ENCODE data around the gene SIVA1. TPM values are rescaled to one million over a fixed set of nuclear protein-coding genes. Genes with fewer than 3 reads are reported as not detected.

Gene SIVA1
- total and polyA plus RNA-seq, 2 of the 8 experiments (the other 6 are each of a cell fraction or from before 2014, with no cell fraction given) = 123 to 589 TPM

DNA sequence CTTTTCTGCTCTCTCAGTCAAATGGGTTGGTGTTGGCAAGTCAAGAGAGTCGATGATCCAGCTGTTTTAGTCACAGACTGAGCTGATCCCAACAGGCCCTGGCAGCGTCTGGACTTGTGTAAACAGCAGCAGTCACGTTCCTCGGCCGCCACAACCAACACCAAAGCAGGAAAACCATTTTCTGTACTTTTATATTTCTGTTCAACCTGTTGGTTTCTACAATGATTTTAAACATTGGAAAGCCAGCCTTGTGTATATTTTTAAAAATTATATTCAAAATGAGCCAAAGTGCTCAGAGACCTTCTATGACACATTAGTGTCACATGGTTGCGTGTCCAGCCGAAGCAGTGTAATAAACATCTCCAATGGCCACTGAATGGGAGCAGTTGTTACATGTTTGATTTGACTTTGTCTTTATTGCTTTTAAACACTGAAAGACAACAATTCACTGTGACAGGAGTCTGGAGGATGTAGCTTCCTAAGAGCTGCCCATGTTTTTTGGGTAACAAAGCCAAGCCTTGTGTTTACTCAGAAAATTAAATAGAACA is 5.9 kb upstream of the SIVA1 start:
- no peak overlapping the region for H3K56ac ChIP-seq (replicated peaks; ENCODE audit: insufficient read length, low read depth, low read length)
- no peak for DNase-seq (ENCODE audit: low read depth in 1 of 2, low spot score in 2 of 2)
- ChIA-PET CTCF (ENCODE audit: partially characterized antibody) (interaction anchor here (0.8 kb wide), 1 partner anchor 24 kb away, joined by 3 read pairs; no protein-coding TSS in a partner anchor), POLR2A (ENCODE audit: partially characterized antibody) (interaction anchor here (1.8 kb wide), 1 partner anchor 10 kb away, joined by 6 read pairs; no protein-coding TSS in a partner anchor)
- H3K4me3 ChIP-seq (ENCODE audit: extremely low read depth in 1 of 4, insufficient read depth in 2 of 4, low read depth in 3 of 4, low read length in 4 of 4) = no peak overlapping the region
- H3K9ac ChIP-seq (replicated peaks in 1 of 4; ENCODE audit: extremely low read depth in 1 of 4, low read depth in 3 of 4, low read length in 3 of 4) = no peak overlapping the region
- H2BK12ac ChIP-seq (ENCODE audit: low read depth, low read length) = no peak overlapping the region
- H4K8ac ChIP-seq (ENCODE audit: extremely low read depth, insufficient read depth, low read length) = no peak overlapping the region
- no peaks in the 10 kb centered on the region for H3K79me2 ChIP-seq (ENCODE audit: control insufficient read depth in 1 of 2, insufficient read depth in 2 of 2, low read length in 2 of 2)
- no peak overlapping the region for H3K23ac ChIP-seq (ENCODE audit: insufficient read length)
- H2AFZ ChIP-seq (ENCODE audit: low read length) = no peak overlapping the region
- H3K23me2 ChIP-seq (ENCODE audit: low read depth, low read length) = no peaks in the 10 kb centered on the region
- no peak overlapping the region for H3K4me2 ChIP-seq (ENCODE audit: insufficient read depth in 1 of 2, low read depth in 2 of 2, low read length in 2 of 2)
- no peak overlapping the region for H3K14ac ChIP-seq (ENCODE audit: insufficient read length)
- no peak overlapping the region for H3K4ac ChIP-seq (replicated peaks; ENCODE audit: insufficient read length, low read depth, low read length)
- H3K9me3 ChIP-seq (ENCODE audit: insufficient read depth in 2 of 2, low read depth in 1 of 2, low read length in 1 of 2) = peaks cover 9 to 23% of the 10 kb centered on the region in 2 experiments
- H3K79me1 ChIP-seq (ENCODE audit: low read depth, low read length) = no peaks in the 10 kb centered on the region
- no peak for FAIRE-seq
- 87% methylated on average over 7 of the region's 7 CpGs; no CpG with 5 or more reads in 1 of the 2 experiments for WGBS, 2 experiments (ENCODE audit: extremely low coverage in 1 of 2, insufficient coverage in 1 of 2, insufficient read length in 1 of 2, insufficient replicate concordance in 2 of 2, low coverage in 1 of 2, low lambda C conversion rate in 2 of 2, missing lambda C conversion rate in 1 of 2)
- H2BK20ac ChIP-seq (ENCODE audit: low read length) = no peak overlapping the region
- no peak overlapping the region for H4K91ac ChIP-seq (replicated peaks; ENCODE audit: insufficient read length, low read length)
- no peak overlapping the region for H2AK5ac ChIP-seq (ENCODE audit: low read depth, low read length)
- peaks cover 0 to 8% (median 0%) of the 10 kb centered on the region in 4 experiments; a peak in 1 of 8 replicates for H3K36me3 ChIP-seq (ENCODE audit: control insufficient read depth in 2 of 4, insufficient read depth in 4 of 4, low read length in 3 of 4)
- peaks cover 0 to 4% (median under 1%) of the 10 kb centered on the region in 4 experiments; a peak in 2 of 7 replicates for H3K4me1 ChIP-seq (replicated peaks in 1 of 4; ENCODE audit: control insufficient read depth in 3 of 4, insufficient read depth in 4 of 4, low read length in 3 of 4)
- H3K27me3 ChIP-seq (replicated peaks in 1 of 4; ENCODE audit: control insufficient read depth in 3 of 4, extremely low read depth in 1 of 4, insufficient read depth in 3 of 4, low read length in 3 of 4) = peaks cover 0 to 2% (median 0%) of the 10 kb centered on the region in 4 experiments; a peak in 1 of 7 replicates
- H2BK5ac ChIP-seq (ENCODE audit: low read depth, low read length) = no peak overlapping the region
- no peak overlapping the region for H3K27ac ChIP-seq (ENCODE audit: low read depth, low read length)
- no peak overlapping the region for H2BK15ac ChIP-seq (ENCODE audit: low read length)
- peaks cover 0 to 3% of the 10 kb centered on the region in 2 experiments for H4K20me1 ChIP-seq (replicated peaks in 1 of 2; ENCODE audit: control insufficient read depth in 1 of 2, insufficient read depth in 2 of 2, low read length in 2 of 2)
- no peak overlapping the region for H2BK120ac ChIP-seq (replicated peaks; ENCODE audit: low read depth, low read length)
- no peak overlapping the region for H4K5ac ChIP-seq (ENCODE audit: insufficient read length, low read depth, low read length)
- no peak overlapping the region for H3K18ac ChIP-seq (ENCODE audit: extremely low read depth, low read length)
- TF ChIP-seq, protein P1, sequence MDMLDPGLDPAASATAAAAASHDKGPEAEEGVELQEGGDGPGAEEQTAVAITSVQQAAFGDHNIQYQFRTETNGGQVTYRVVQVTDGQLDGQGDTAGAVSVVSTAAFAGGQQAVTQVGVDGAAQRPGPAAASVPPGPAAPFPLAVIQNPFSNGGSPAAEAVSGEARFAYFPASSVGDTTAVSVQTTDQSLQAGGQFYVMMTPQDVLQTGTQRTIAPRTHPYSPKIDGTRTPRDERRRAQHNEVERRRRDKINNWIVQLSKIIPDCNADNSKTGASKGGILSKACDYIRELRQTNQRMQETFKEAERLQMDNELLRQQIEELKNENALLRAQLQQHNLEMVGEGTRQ (IDR thresholded peaks at IDR 0.05; ENCODE audit: low read length) = no peak
- no peak for TF ChIP-seq GABPA (IDR thresholded peaks at IDR 0.05; ENCODE audit: borderline replicate concordance, insufficient read depth, low read length)
- TF ChIP-seq SAP30 (IDR thresholded peaks at IDR 0.05; ENCODE audit: insufficient read depth, insufficient replicate concordance, low read length) = no peak
- TF ChIP-seq, protein P2, sequence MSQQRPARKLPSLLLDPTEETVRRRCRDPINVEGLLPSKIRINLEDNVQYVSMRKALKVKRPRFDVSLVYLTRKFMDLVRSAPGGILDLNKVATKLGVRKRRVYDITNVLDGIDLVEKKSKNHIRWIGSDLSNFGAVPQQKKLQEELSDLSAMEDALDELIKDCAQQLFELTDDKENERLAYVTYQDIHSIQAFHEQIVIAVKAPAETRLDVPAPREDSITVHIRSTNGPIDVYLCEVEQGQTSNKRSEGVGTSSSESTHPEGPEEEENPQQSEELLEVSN (IDR thresholded peaks at IDR 0.05) = no peak
- TF ChIP-seq PHF8 (conservative IDR thresholded peaks at IDR 0.05; ENCODE audit: low read depth, low read length) = no peak
- no peak for TF ChIP-seq SIX5 (IDR thresholded peaks at IDR 0.05; ENCODE audit: low read depth, low read length)
- no peak for TF ChIP-seq RXRA (IDR thresholded peaks at IDR 0.05; ENCODE audit: insufficient read depth, low read depth, low read length)
- no peak for TF ChIP-seq SP1 (IDR thresholded peaks at IDR 0.05; ENCODE audit: low read depth, low read length)
- TF ChIP-seq SIN3A (conservative IDR thresholded peaks at IDR 0.05 in 1 of 2, IDR thresholded peaks at IDR 0.05 in 1 of 2; ENCODE audit: low read depth in 1 of 2, low read length in 2 of 2) = no peak
- TF ChIP-seq TBP (IDR thresholded peaks at IDR 0.05; ENCODE audit: low read depth, low read length) = no peak
- TF ChIP-seq RBBP5 (IDR thresholded peaks at IDR 0.05; ENCODE audit: borderline replicate concordance, low read depth, low read length) = no peak
